ENCODE data around the gene TRPV4. TPM values are rescaled to one million over a fixed set of nuclear protein-coding genes. Genes with fewer than 3 reads are reported as not detected.
A peak's percentile ranks its signal among the peaks of the same experiment; 100 is the strongest.

The TRPV4 gene
- total and polyA plus RNA-seq, 7 donors: 0.03 to 0.11 (median 0.07) TPM; not detected in 1

GRCh38 chr12:109743076-109743910, 89.9 kb downstream of the TRPV4 start:
- intact Hi-C loops (cut with DNase I): no loop called here
- no peaks in the 10 kb centered on the region for H3K4me1 ChIP-seq
- H3K27me3 ChIP-seq (ENCODE audit: insufficient read depth in 3 of 3, low read length in 2 of 3): no peaks in the 10 kb centered on the region
- no peaks in the 10 kb centered on the region for H3K9me3 ChIP-seq
- DNase-seq: peak; percentile 9 to 38
- H3K4me3 ChIP-seq: no peak overlapping the region
- ATAC-seq: no peak
- no peaks in the 10 kb centered on the region for H3K36me3 ChIP-seq (ENCODE audit: insufficient read depth in 1 of 2, low read depth in 1 of 2)
- H3K27ac ChIP-seq: no peak overlapping the region
- WGBS, 3 donors: 89 to 91% (median 89%) methylated on average over 16 to 17 of the region's 17 CpGs
- TF ChIP-seq, protein P1, sequence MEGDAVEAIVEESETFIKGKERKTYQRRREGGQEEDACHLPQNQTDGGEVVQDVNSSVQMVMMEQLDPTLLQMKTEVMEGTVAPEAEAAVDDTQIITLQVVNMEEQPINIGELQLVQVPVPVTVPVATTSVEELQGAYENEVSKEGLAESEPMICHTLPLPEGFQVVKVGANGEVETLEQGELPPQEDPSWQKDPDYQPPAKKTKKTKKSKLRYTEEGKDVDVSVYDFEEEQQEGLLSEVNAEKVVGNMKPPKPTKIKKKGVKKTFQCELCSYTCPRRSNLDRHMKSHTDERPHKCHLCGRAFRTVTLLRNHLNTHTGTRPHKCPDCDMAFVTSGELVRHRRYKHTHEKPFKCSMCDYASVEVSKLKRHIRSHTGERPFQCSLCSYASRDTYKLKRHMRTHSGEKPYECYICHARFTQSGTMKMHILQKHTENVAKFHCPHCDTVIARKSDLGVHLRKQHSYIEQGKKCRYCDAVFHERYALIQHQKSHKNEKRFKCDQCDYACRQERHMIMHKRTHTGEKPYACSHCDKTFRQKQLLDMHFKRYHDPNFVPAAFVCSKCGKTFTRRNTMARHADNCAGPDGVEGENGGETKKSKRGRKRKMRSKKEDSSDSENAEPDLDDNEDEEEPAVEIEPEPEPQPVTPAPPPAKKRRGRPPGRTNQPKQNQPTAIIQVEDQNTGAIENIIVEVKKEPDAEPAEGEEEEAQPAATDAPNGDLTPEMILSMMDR (IDR thresholded peaks at IDR 0.05): no peak

GRCh38 chr12:109741970-109742703, 91.1 kb downstream of the TRPV4 start:
- H3K27ac ChIP-seq: no peak overlapping the region
- H3K27me3 ChIP-seq (ENCODE audit: insufficient read depth in 3 of 3, low read length in 2 of 3): no peaks in the 10 kb centered on the region
- WGBS, 3 donors: 72 to 80% (median 79%) methylated on average over 13 to 14 of the region's 14 CpGs
- no peaks in the 10 kb centered on the region for H3K9me3 ChIP-seq
- H3K36me3 ChIP-seq (ENCODE audit: insufficient read depth in 1 of 2, low read depth in 1 of 2): no peaks in the 10 kb centered on the region
- no peak overlapping the region for H3K4me3 ChIP-seq
- ATAC-seq (no peak), DNase-seq (peak; percentile 5 to 7)
- intact Hi-C loops (cut with DNase I): no loop called here
- no peaks in the 10 kb centered on the region for H3K4me1 ChIP-seq
- TF ChIP-seq, protein P1 (IDR thresholded peaks at IDR 0.05): no peak

GRCh38 chr12:109741286-109741969, 91.8 kb downstream of the TRPV4 start:
- DNase-seq (peak; percentile 5 to 23), ATAC-seq (no peak)
- intact Hi-C loops (cut with DNase I): no loop called here
- Histone ChIP-seq H3K27ac (no peak overlapping the region), H3K36me3 (ENCODE audit: insufficient read depth in 1 of 2, low read depth in 1 of 2) (no peaks in the 10 kb centered on the region), H3K4me1 (no peaks in the 10 kb centered on the region), H3K27me3 (ENCODE audit: insufficient read depth in 3 of 3, low read length in 2 of 3) (no peaks in the 10 kb centered on the region), H3K4me3 (no peak overlapping the region), H3K9me3 (no peaks in the 10 kb centered on the region)
- TF ChIP-seq, protein P1 (IDR thresholded peaks at IDR 0.05): no peak
- WGBS, 3 donors: 84 to 90% (median 87%) methylated on average over 4 of the region's 4 CpGs

DNA sequence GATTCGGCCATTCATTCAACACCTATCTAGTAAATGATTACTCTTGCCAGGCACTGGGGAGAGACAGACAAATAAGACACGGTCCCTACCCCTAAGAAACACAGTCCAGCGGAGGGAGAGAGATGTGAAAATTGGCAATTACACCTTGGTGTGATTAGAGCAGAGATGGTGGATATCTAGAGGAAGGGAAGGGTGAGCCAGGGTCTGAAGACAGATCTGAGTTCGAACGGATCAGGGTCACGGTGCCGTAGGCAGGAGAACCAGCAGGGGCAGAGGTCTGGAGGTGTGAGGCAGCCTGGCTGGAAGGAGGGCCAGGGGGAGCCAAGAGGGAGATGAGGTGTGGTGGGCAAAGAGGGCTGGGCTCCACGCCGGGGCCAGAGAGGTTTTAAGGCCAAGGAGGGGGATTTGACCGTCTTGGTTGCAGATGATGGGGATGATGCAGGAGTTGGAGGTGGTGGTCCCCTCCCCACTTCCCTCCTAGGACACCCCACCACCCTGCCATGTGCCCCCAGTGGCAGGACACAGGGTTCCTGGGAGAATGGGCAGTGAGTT, 92.4 kb downstream of the TRPV4 start:
- Histone ChIP-seq H3K27ac (no peak overlapping the region), H3K36me3 (ENCODE audit: insufficient read depth in 1 of 2, low read depth in 1 of 2) (no peaks in the 10 kb centered on the region), H3K9me3 (no peaks in the 10 kb centered on the region), H3K27me3 (ENCODE audit: insufficient read depth in 3 of 3, low read length in 2 of 3) (no peaks in the 10 kb centered on the region), H3K4me1 (no peaks in the 10 kb centered on the region), H3K4me3 (no peak overlapping the region)
- TF ChIP-seq, protein P1 (IDR thresholded peaks at IDR 0.05): no peak
- intact Hi-C loops (cut with DNase I): no loop called here
- DNase-seq (peak; percentile 4 to 35), ATAC-seq (no peak)
- WGBS, 3 donors: 88 to 93% (median 91%) methylated on average over 10 of the region's 10 CpGs
